ENCODE results near the gene GLIS1.
A peak's percentile ranks its signal among the peaks of the same experiment; 100 is the strongest.

Gene GLIS1

DNA sequence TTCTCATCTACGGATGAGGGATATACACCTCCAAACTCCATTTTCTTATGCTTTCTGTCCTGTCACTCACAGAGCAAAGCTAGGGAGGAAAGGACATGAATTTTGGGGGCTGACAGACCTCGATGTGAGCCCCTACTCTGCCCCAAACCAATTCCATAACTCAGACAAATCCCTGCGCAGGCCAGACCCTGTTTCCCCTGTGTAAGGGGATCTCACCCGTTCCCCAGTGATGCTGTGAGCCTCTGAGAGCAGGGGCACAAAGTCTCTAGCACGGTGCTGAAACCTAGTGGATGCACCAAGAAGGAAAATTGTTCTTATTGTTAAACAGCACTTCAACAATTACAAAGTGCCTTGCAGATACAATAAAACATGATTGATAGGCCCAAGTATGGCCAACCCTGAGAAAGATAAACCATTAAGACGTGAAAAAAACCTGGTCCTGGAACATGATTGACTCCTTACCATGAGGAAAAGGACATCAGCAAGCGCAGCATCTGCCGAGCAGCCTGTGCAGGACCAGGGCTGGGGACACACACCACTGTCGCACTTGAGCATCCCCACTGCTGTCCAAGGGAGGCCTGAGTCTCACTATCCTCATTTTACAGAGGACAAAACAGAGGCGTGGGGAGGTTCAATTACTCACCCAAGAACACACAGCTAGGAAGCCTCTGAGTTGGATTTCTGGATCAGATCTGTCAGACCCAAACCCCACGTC is 137.8 kb downstream of the GLIS1 start:
- Histone ChIP-seq H3K27ac (ENCODE audit: low read length) (no peak overlapping the region), H3K4me2 (ENCODE audit: insufficient read depth, low read length) (no peak overlapping the region), H3K36me3 (ENCODE audit: insufficient read depth, low read length) (no peaks in the 10 kb centered on the region), H3K4me3 (ENCODE audit: low read depth in 1 of 2, low read length in 2 of 2) (no peak overlapping the region), H3K9ac (ENCODE audit: low read depth, low read length) (no peak overlapping the region), H3K9me3 (ENCODE audit: insufficient read depth, low read length, severe bottlenecking) (no peaks in the 10 kb centered on the region), H3K27me3 (ENCODE audit: insufficient read depth, low read length, poor library complexity) (no peaks in the 10 kb centered on the region), H4K20me1 (ENCODE audit: insufficient read depth, low read length) (peaks cover 3% of the 10 kb centered on the region; the same call in 1 of the 2 replicates), H3K4me1 (ENCODE audit: insufficient read depth, low read length) (no peaks in the 10 kb centered on the region), H2AFZ (ENCODE audit: low read depth, low read length) (no peak overlapping the region), H3K79me2 (ENCODE audit: insufficient read depth, low read length) (no peaks in the 10 kb centered on the region)
- no peak for DNase-seq
- TF ChIP-seq CTCF (IDR thresholded peaks at IDR 0.05; ENCODE audit: borderline replicate concordance, extremely low read depth, low read length, poor library complexity, severe bottlenecking): no peak
- TF ChIP-seq EZH2 (IDR thresholded peaks at IDR 0.05; ENCODE audit: borderline replicate concordance, low read depth, low read length, severe bottlenecking): no peak
- no peak for ATAC-seq (ENCODE audit: insufficient read depth, low read depth)

DNA sequence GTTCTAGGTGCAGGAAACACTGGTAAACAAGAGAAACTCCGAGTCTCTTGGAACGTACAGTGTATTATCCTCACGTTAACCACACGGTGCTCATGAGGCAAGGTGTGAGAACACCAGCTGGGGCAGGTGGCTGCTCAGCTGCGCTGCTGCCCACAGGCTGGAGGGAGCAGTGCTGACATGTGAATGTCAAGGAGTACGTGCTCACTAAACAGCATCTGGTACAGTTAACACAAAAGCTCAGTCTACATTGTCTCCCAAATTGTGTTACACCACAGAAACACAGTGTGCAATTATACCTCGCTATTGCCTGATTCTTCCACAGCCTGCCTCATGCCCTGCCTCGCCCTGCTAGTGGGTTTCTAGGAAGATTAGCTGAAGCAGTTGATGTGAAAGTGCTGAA is 138.4 kb downstream of the GLIS1 start:
- Histone ChIP-seq H3K79me2 (ENCODE audit: insufficient read depth, low read length) (no peaks in the 10 kb centered on the region), H3K4me1 (ENCODE audit: insufficient read depth, low read length) (no peaks in the 10 kb centered on the region), H3K27me3 (ENCODE audit: insufficient read depth, low read length, poor library complexity) (no peaks in the 10 kb centered on the region), H3K4me2 (ENCODE audit: insufficient read depth, low read length) (no peak overlapping the region), H3K27ac (ENCODE audit: low read length) (no peak overlapping the region), H2AFZ (ENCODE audit: low read depth, low read length) (no peak overlapping the region), H3K9me3 (ENCODE audit: insufficient read depth, low read length, severe bottlenecking) (no peaks in the 10 kb centered on the region), H3K36me3 (ENCODE audit: insufficient read depth, low read length) (no peaks in the 10 kb centered on the region), H3K9ac (ENCODE audit: low read depth, low read length) (no peak overlapping the region), H3K4me3 (ENCODE audit: low read depth in 1 of 2, low read length in 2 of 2) (no peak overlapping the region), H4K20me1 (ENCODE audit: insufficient read depth, low read length) (peaks cover 3% of the 10 kb centered on the region; the same call in 1 of the 2 replicates)
- TF ChIP-seq CTCF (IDR thresholded peaks at IDR 0.05; ENCODE audit: borderline replicate concordance, extremely low read depth, low read length, poor library complexity, severe bottlenecking) (no peak), EZH2 (IDR thresholded peaks at IDR 0.05; ENCODE audit: borderline replicate concordance, low read depth, low read length, severe bottlenecking) (no peak)
- DNase-seq: no peak
- peak; percentile 29; the same call in 1 of the 3 replicates for ATAC-seq (ENCODE audit: insufficient read depth, low read depth)

GRCh38 chr1:53600001-53600400 is 139.0 kb downstream of the GLIS1 start:
- DNase-seq (no peak), ATAC-seq (ENCODE audit: insufficient read depth, low read depth) (no peak)
- no peaks in the 10 kb centered on the region for H3K4me1 ChIP-seq (ENCODE audit: insufficient read depth, low read length)
- H3K4me2 ChIP-seq (ENCODE audit: insufficient read depth, low read length): no peak overlapping the region
- TF ChIP-seq EZH2 (IDR thresholded peaks at IDR 0.05; ENCODE audit: borderline replicate concordance, low read depth, low read length, severe bottlenecking) (no peak), CTCF (IDR thresholded peaks at IDR 0.05; ENCODE audit: borderline replicate concordance, extremely low read depth, low read length, poor library complexity, severe bottlenecking) (no peak)
- H3K9me3 ChIP-seq (ENCODE audit: insufficient read depth, low read length, severe bottlenecking): no peaks in the 10 kb centered on the region
- H3K27ac ChIP-seq (ENCODE audit: low read length): no peak overlapping the region
- no peaks in the 10 kb centered on the region for H3K79me2 ChIP-seq (ENCODE audit: insufficient read depth, low read length)
- no peaks in the 10 kb centered on the region for H3K36me3 ChIP-seq (ENCODE audit: insufficient read depth, low read length)
- H4K20me1 ChIP-seq (ENCODE audit: insufficient read depth, low read length): peaks cover 3% of the 10 kb centered on the region; the same call in 1 of the 2 replicates
- H2AFZ ChIP-seq (ENCODE audit: low read depth, low read length): no peak overlapping the region
- H3K27me3 ChIP-seq (ENCODE audit: insufficient read depth, low read length, poor library complexity): no peaks in the 10 kb centered on the region
- H3K9ac ChIP-seq (ENCODE audit: low read depth, low read length): no peak overlapping the region
- no peak overlapping the region for H3K4me3 ChIP-seq (ENCODE audit: low read depth in 1 of 2, low read length in 2 of 2)

Data from DND-41 (cell line).